Right cardiac atrium (tissue), 5 donors: ENCODE results near the gene NMNAT2. TPM values are rescaled to one million over a fixed set of nuclear protein-coding genes. Genes with fewer than 3 reads are reported as not detected.
"Not testable (repeated sequence)": the region's sequence is repeated elsewhere in the genome, so short reads cannot be mapped to it uniquely, and the experiment has no call there.

Experiments used
- ATAC-seq, 2 donors: fragments of 200-7000 bp; cut with Tn5 transposase; one replicate each; pipeline versions ENCODE4 v1.8.0 to v1.9.1; 2020; ENCODE audit warnings: moderate library complexity in 2 of 2, mild to moderate bottlenecking in 1 of 2
- DNase-seq, 3 donors: peaks; one replicate each; pipeline ENCODE4 v3.0.0-alpha.2; 2020
- H3K27ac ChIP-seq: one replicate; pipeline ENCODE4 v1.5.1; 2013; ENCODE audit warnings: mild to moderate bottlenecking, low read length, control low read depth, moderate library complexity
- H3K27me3 ChIP-seq: one replicate; pipeline ENCODE4 v1.6.1; 2013; ENCODE audit not compliant: control insufficient read depth, insufficient read depth
- H3K4me1 ChIP-seq: one replicate; pipeline ENCODE4 v1.6.1; 2013; ENCODE audit warnings: low read length; ENCODE audit not compliant: control insufficient read depth, insufficient read depth
- H3K4me3 ChIP-seq: one replicate; pipeline ENCODE4 v1.5.1; 2013; ENCODE audit warnings: low read length, control low read depth
- H3K9me3 ChIP-seq: one replicate; pipeline ENCODE4 v1.6.1; 2013; ENCODE audit warnings: low read length; ENCODE audit not compliant: control insufficient read depth
- WGBS: extraction: QIAGEN DNeasy Blood & Tissue Kit; methylation state at CpG from one replicate; pipeline ENCODE4 v1.1.7; 2013; 5-methylcytosine and 5-hydroxymethylcytosine counted together
- intact Hi-C, 4 donors: fragments of 100-400 bp; cut with DNase I; formaldehyde crosslinking; loops; one replicate each; pipeline versions ENCODE4 v1.11.0 to v1.14.0; 2022 to 2023
- polyA plus RNA-seq: library from polyadenylated mRNA; stranded (reverse); fragments of 200-250 nt; gene quantifications from one replicate; pipeline ENCODE4 v1.2.3, GENCODE V29; 2013
- total RNA-seq, 4 donors: library from RNA; stranded (reverse); fragmentation: NEBNext Ultra II Directional; extraction: Animal tissue kit (Norgen Biotek cat#: 25700); gene quantifications; one replicate each; pipeline ENCODE4 v1.2.1, GENCODE V29; 2021
- donor health status: healthy with polysubstance abuse.
- donor health status: DM: no; HTN: yes; CAD: no.
- donor health status: DM: no; HTN: no; CAD: no.
- donor health status: DM: no; HTN: yes; CAD: no; lungs with severe emphysema.
- donor health status: DM: yes; HTN: yes; CAD: no.

NMNAT2 gene
- total and polyA plus RNA-seq, 5 donors = 14.1 to 80.6 (median 39.7) TPM

DNA sequence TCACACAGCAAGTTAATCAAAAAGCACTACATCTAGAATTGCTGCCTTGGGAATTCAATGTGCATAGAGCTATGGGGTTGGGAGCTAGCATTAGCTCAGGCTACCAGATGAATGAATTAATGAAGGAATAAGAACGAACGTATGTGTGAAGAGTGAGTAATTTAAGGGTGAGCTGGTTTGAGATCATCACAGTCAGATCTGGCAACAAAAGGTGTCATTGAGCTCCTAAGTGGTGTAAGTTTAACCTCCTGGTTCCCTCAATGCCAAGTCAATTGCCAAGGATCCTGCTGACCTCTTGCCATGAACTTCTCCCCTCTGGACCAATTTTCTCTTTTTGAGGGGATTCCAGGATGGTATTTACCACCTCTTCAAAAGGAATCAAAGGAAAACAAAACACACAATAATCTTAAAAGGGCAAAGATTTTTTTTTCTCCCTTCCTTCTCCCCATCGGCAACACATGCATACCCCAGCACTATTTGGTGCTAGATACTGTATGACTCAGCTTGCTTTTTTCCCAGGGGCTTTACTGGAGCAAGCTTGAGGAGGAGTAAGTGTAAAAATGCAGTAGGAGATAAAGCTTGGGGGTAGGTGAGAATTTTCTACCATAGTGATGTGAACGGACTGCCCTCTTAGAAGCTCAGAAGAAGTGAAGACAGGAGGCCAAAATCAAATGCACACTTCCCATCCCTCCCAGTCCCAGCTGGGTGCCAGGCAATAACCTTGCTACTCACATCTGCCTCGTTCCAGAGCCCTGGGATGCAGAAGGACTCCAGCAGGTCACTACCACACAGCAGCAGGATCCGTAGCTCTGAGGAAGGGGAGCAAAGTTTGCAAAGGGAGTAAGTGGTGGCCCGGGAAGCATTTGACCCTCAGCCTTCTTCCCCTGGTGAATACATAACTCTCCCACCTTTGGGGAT is 140.1 kb downstream of the NMNAT2 start:
- ATAC-seq = no peak
- H3K9me3 ChIP-seq = no peaks in the 10 kb centered on the region
- H3K27ac ChIP-seq = peak overlapping the region; percentile 25
- no peak overlapping the region for H3K4me3 ChIP-seq
- intact Hi-C loops = no loop called here
- no peak for DNase-seq
- H3K4me1 ChIP-seq = peaks cover 16% of the 10 kb centered on the region
- WGBS = 50% methylated on average over 7 of the region's 7 CpGs
- H3K27me3 ChIP-seq = no peaks in the 10 kb centered on the region

DNA sequence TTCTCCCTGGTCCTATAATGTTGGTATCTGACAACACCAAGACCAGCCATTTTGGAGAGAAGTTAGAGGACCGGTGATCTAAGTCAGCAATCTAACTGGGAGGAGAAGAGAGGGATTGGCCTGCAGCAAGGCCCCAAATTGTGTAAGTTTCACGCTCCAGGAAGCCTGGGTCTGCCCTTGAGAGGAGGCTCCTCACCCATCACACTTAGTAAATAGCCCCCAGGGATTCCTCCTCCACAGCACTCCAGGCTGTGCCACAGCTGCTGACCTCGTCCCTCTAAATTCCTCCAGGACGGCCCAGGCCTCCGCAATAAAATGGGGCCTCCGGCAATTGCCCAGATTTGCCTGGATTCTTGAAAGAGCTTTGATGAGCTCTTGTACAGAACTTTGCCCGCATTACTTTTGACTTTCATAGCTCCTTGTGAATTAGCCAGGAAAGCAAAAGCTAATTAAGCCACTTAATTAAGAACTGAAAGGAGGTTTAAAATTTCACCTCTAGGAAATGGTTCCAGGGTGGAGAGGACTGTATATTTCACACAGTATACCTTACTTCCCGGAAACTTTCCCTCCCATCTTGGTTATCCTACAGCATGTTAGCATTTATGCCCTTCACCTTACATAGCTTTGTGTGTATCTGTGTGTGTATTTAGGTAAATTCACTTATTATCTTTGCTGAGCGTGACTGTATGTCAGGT is 141.6 kb downstream of the NMNAT2 start:
- Histone ChIP-seq H3K27ac (no peak overlapping the region), H3K27me3 (no peaks in the 10 kb centered on the region), H3K4me1 (peaks cover 6% of the 10 kb centered on the region), H3K9me3 (no peaks in the 10 kb centered on the region), H3K4me3 (no peak overlapping the region)
- DNase-seq = no peak
- ATAC-seq = no peak
- WGBS = 91% methylated on average over 9 of the region's 9 CpGs
- intact Hi-C loops = no loop called here

DNA sequence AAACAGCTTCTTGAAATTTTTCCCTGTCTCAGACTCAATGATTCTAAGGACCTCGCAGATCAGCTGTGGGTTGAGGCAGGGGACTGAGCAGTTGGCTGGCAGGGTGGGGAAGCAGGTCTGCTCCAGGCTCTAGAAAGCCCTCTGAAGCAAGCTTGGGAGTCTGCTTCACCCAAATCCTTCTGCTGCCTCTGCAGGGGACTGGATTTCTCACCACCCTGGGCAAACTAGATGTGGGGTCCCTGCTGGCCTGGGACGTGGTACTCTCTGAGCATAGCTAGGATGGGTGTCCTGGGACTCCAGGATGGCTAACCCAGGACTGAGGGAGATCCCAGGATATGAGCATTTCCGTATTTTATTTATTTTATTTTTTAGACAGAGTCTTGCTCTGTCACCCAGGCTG is 142.9 kb downstream of the NMNAT2 start:
- no peak for ATAC-seq
- intact Hi-C loops = no loop called here
- no peak for DNase-seq

DNA sequence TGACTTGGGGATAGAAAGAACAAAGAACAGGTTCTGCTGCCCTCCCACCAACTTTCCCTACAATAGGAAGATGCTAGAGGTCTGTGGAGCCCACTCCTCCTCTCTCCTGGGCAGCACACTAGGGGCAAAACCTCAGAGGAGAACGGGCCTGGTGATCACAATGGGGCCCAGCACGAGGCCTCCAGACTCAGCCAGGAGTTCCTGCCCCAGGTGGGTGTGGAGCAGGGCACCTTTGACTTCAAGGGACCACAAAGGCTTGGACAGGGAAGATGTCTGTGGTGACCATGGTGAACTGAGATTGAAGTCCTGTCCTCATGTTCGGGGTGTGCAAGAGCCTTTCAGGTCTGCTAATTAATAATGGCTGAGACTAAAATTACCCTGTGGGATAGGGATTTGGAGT is 143.3 kb downstream of the NMNAT2 start:
- Histone ChIP-seq H3K27me3 (no peaks in the 10 kb centered on the region), H3K9me3 (no peaks in the 10 kb centered on the region), H3K27ac (no peak overlapping the region), H3K4me3 (no peak overlapping the region), H3K4me1 (peaks cover 6% of the 10 kb centered on the region)
- 92% methylated on average over 3 of the region's 3 CpGs for WGBS
- DNase-seq = no peak
- ATAC-seq = no peak
- intact Hi-C loops = no loop called here

More for the DNA sequence above, 142.9 kb downstream of the NMNAT2 start:
- 96% methylated on average over 3 of the region's 3 CpGs for WGBS
- Histone ChIP-seq H3K4me1 (peaks cover 6% of the 10 kb centered on the region), H3K4me3 (no peak overlapping the region), H3K27ac (no peak overlapping the region), H3K9me3 (no peaks in the 10 kb centered on the region), H3K27me3 (no peaks in the 10 kb centered on the region)

DNA sequence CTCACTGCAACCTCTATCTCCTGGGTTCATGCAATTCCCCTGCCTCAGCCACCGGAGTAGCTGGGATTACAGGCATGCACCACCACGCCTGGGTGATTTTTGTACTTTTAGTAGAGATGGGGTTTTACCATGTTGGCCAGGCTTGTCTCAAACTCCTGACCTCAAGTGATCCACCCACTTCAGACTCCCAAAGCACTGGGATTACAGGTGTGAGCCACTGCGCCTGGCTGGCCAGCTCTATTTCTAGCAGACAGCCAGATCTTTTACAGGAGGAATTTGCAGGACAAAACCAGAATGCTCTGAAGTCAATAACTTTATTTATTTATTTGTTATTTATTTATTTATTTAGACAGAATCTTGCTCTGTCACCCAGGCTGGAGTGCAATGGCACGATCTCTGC is 144.2 kb downstream of the NMNAT2 start:
- DNase-seq, H3K9me3 ChIP-seq, H3K27me3 ChIP-seq, H3K27ac ChIP-seq, ATAC-seq, H3K4me1 ChIP-seq, H3K4me3 ChIP-seq, intact Hi-C loops: not testable (repeated sequence)
- 97% methylated on average over 4 of the region's 4 CpGs for WGBS

DNA sequence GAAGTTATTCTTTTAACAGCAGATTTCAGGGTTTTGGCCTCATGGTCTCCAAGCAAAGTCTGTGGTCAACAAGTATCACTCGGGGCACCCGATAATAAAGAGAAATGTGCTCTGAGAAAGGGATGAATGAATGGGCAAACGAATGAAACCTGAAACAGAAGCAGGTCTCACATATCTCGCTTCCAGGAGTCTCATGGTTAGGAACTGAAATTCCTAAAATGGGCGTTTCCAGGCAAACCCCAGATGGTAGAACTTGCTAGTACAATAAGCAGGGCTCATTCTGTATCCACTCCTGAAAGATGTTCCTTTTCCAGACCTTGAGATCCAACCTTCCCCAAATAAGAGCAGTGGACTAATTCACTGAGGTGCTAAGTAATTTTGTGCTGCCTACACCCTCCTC is 144.9 kb downstream of the NMNAT2 start:
- intact Hi-C loops = no loop called here
- DNase-seq = no peak
- ATAC-seq = no peak
- 90% methylated on average over 5 of the region's 5 CpGs for WGBS
- no peak overlapping the region for H3K4me3 ChIP-seq
- peaks cover under 1% of the 10 kb centered on the region for H3K4me1 ChIP-seq
- H3K9me3 ChIP-seq = no peaks in the 10 kb centered on the region
- no peaks in the 10 kb centered on the region for H3K27me3 ChIP-seq
- no peak overlapping the region for H3K27ac ChIP-seq

DNA sequence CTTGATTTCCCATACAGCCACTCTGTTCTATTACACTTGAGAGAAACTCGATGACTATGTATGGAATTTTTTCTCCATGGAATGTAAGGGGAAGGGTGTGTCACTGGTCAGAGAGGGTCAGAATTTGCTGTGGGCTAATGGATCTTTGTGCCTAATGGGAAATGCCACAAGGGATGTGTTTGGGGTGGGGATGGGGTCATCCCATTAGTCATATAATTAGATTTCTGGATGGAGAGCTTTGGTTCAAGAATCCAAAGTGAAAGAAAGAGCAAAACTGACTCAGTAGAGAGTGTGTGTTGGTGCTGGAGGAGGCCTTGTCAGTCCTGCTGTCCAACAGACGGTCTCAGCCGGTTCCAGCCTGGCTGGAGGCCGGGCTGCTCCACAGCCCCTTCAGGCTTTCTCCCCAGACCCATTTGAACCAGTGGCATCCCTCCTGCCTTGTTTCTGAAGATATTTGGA is 145.8 kb downstream of the NMNAT2 start:
- Histone ChIP-seq H3K27me3 (no peaks in the 10 kb centered on the region), H3K27ac (no peak overlapping the region), H3K4me3 (no peak overlapping the region), H3K9me3 (no peaks in the 10 kb centered on the region), H3K4me1 (no peaks in the 10 kb centered on the region)
- DNase-seq (no peak), ATAC-seq (no peak)
- WGBS = 71% methylated on average over 4 of the region's 4 CpGs
- intact Hi-C loops = no loop called here

DNA sequence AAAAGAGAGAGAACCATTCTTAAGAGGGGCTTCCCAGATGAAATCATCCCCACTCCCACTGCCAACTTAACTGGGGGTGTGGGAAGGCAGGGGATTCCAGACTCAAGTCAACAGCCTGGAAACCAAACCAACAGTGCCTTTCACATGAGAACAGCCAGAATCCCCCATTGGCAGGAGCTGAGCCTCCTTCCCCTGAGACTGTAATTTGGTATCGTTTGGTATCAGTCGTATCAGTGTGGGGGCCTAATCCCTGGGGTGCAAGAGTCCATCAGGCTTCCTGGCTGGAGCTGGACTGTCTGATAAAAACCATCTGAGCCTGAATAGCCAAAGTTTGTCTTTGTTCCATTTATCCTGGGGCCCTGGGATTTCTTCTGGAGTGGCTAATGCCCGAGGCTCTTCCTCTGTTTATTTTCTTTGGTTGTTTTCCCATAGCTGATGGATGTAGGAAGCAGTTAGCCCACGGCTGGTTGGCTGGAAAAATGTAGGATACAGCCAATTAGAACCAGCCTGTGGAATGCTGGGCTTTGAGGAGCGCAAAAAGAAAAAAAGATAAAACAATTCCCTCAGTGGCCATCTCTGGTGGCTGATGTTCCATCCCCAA is 147.5 kb downstream of the NMNAT2 start:
- WGBS = 30% methylated on average over 5 of the region's 5 CpGs

DNA sequence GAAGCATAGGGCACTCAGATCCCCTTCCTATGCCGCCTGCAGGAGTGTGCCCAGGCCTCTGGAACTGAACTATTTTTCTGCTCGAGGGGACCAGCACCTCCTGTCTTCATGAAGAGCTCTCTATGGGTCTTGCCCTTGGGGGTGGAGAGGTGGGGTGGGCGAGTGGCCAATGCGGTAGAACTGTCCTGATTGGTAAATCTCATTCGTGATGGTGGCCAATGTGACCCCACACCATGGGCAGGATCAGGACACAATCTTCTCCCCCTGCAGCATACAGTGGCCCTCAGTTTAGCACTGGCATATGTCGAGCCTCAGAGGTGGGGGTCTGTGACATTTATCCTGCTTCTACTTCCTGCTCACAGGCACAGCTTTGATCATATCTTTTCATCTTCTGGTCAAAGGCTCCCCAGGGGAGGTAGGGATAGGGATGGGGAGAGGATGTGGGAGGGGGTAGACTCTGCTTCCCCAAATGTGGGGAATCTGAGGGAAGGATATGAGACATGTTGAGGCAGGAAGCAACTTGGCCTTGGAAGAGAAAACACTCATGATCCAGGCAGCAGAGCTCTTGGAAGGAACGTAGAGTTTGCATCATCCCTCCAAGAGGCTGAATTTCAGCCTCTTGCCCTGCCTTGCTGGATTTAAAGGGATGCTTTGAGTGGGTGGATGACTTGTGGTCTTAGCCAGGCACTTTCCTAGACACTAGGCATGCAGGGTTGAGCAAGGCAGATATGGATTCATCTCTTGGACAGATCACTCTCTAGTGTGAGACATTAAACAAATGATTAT is 150.3 kb downstream of the NMNAT2 start:
- 66% methylated on average over 7 of the region's 7 CpGs for WGBS
- no peaks in the 10 kb centered on the region for H3K9me3 ChIP-seq
- no peaks in the 10 kb centered on the region for H3K27me3 ChIP-seq
- no peaks in the 10 kb centered on the region for H3K4me1 ChIP-seq
- intact Hi-C loops = no loop called here
- H3K27ac ChIP-seq = peak overlapping the region; percentile 5
- DNase-seq = peak in 1 of 3 donors; percentile 37
- H3K4me3 ChIP-seq = no peak overlapping the region
- peak; percentile 43 to 84 for ATAC-seq

More for the DNA sequence above, 147.5 kb downstream of the NMNAT2 start:
- H3K27me3 ChIP-seq = no peaks in the 10 kb centered on the region
- H3K27ac ChIP-seq = peak overlapping the region; percentile 61
- ATAC-seq (peak; percentile 83 to 91), DNase-seq (peak; percentile 69 to 84 (median 82))
- no peaks in the 10 kb centered on the region for H3K4me1 ChIP-seq
- H3K4me3 ChIP-seq = no peak overlapping the region
- intact Hi-C loops = no loop called here
- no peaks in the 10 kb centered on the region for H3K9me3 ChIP-seq

DNA sequence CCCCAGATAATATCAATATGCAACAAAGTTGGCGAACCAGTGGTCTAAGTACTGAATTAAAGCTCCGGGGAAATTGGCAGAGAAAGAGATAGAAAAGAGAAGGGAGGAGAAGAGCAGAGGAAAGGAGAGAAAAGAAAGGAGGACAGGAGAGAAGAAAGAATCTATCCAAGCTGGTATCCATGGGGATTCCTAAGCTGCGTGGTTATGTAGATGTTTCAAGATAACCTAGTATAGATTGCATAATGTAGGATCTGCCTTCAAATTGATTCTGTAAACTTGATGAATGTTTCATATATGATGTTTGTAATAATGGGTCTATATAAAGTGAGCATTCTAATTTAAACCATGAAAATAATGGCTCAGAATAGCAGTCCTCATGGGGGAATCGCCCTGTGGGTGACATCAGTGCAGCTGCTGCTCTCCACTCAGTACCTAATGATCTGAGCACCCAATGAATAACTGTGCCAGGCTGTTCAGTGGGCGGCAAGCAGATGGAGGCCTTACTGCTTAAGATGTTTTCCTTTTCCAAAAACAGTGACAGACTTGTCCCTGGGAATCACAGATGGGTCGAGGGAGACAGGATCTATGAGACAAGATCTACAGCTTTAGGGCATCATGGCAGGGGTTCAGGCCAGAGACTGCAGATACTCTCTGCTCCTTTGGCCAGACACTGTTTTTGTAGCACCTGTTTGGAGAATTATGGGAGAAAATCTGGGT is 154.1 kb downstream of the NMNAT2 start:
- intact Hi-C loops = no loop called here
- DNase-seq (no peak), ATAC-seq (no peak)
- H3K4me3 ChIP-seq = no peak overlapping the region
- no peaks in the 10 kb centered on the region for H3K9me3 ChIP-seq
- 74% methylated on average over 6 of the region's 6 CpGs for WGBS
- H3K4me1 ChIP-seq = no peaks in the 10 kb centered on the region
- H3K27ac ChIP-seq = no peak overlapping the region
- H3K27me3 ChIP-seq = no peaks in the 10 kb centered on the region
